PC-9 (cell line): ENCODE measurements around the gene ATP13A2. TPM values are rescaled to one million over a fixed set of nuclear protein-coding genes. Genes with fewer than 3 reads are reported as not detected.

Experiments used
- BruUV-seq: library from RNA; stranded (reverse); fragments of 400-500 nt; replicated peaks from 2 replicates; lab custom pipeline; 2021; lab: Mats Ljungman, UMichigan
- CTCF ChIA-PET: fragments of 300-600 bp; sonication (Branson Sonifier 250); formaldehyde crosslinking; loops from one replicate; lab custom pipeline; 2022; ENCODE audit warnings: antibody characterized with exemption; lab: Charles Lee
- POLR2A ChIA-PET: fragments of 300-600 bp; sonication (Branson Sonifier 250); formaldehyde crosslinking; loops from one replicate; lab custom pipeline; 2022; ENCODE audit warnings: antibody characterized with exemption; ENCODE audit not compliant: unreplicated experiment; lab: Charles Lee
- DNase-seq, 2 experiments: peaks; one replicate each; pipeline versions ENCODE4 v3.0.0 to v3.0.0-alpha.2; 2015 to 2022; ENCODE audit warnings: mixed read lengths in 1 of 2
- H2AFZ ChIP-seq: fragments of 200-600 bp; sonication (generic); 2 replicates; pipeline ENCODE4 v1.8.1; 2017; ENCODE audit warnings: antibody characterized with exemption
- H3F3A ChIP-seq: fragments of 200-600 bp; sonication (generic); 2 replicates; pipeline ENCODE4 v1.8.1; 2017; ENCODE audit warnings: antibody characterized with exemption, mild to moderate bottlenecking, low read depth; ENCODE audit not compliant: insufficient read depth
- H3K27ac ChIP-seq: fragments of 200-600 bp; sonication (generic); 2 replicates; pipeline ENCODE4 v1.6.1; 2016; ENCODE audit warnings: mixed run types
- H3K27me3 ChIP-seq: fragments of 200-600 bp; sonication (generic); 2 replicates; pipeline ENCODE4 v1.6.1; 2016; ENCODE audit warnings: low read depth, mixed run types; ENCODE audit not compliant: insufficient read depth
- H3K36me3 ChIP-seq: fragments of 200-600 bp; sonication (generic); 2 replicates; pipeline ENCODE4 v1.6.1; 2016; ENCODE audit warnings: low read depth, mixed run types
- H3K4me1 ChIP-seq: fragments of 200-600 bp; sonication (generic); replicated peaks from 2 replicates; pipeline ENCODE4 v1.6.1; 2016; ENCODE audit warnings: mixed run types; ENCODE audit not compliant: insufficient read depth
- H3K4me2 ChIP-seq: fragments of 200-600 bp; sonication (generic); 2 replicates; pipeline ENCODE4 v1.6.1; 2017; ENCODE audit warnings: mixed run types
- H3K4me3 ChIP-seq: fragments of 200-600 bp; sonication (generic); 2 replicates; pipeline ENCODE4 v1.6.1; 2016; ENCODE audit warnings: mixed run types
- H3K79me2 ChIP-seq: fragments of 200-600 bp; sonication (generic); 2 replicates; pipeline ENCODE4 v1.6.1; 2017; ENCODE audit warnings: low read depth, mixed run types
- H3K9me2 ChIP-seq: fragments of 200-600 bp; sonication (generic); 2 replicates; pipeline ENCODE4 v1.8.1; 2017; ENCODE audit warnings: mild to moderate bottlenecking; ENCODE audit not compliant: insufficient read depth
- H3K9me3 ChIP-seq: fragments of 200-600 bp; sonication (generic); 2 replicates; pipeline ENCODE4 v1.8.1; 2016; ENCODE audit warnings: low read depth; ENCODE audit not compliant: insufficient read depth
- H4K20me1 ChIP-seq: fragments of 200-600 bp; sonication (generic); 2 replicates; pipeline ENCODE4 v1.8.1; 2017; ENCODE audit not compliant: insufficient read depth
- EZH2 ChIP-seq: fragments of 200-600 bp; sonication (generic); IDR thresholded peaks from 2 replicates; pipeline ENCODE4 v1.8.0; 2017; ENCODE audit warnings: antibody characterized with exemption, low read depth
- intact Hi-C: fragments of 100-400 bp; cut with micrococcal nuclease; formaldehyde crosslinking; loops from one replicate; pipeline ENCODE4 v1.10.0; 2022; ENCODE audit not compliant: unreplicated experiment
- total RNA-seq: library from RNA; stranded (reverse); gene quantifications from 2 replicates; pipeline ENCODE4 v1.2.3, GENCODE V29; 2021
- TF ChIP-seq, protein P1 (sequence below): fragments of 200-600 bp; sonication (generic); conservative IDR thresholded peaks from 2 replicates; pipeline ENCODE4 v1.6.1; 2017; ENCODE audit warnings: mixed run types, antibody characterized with exemption, mild to moderate bottlenecking, moderate library complexity

The ATP13A2 gene
- total RNA-seq, 1 experiment from 2014 or later = 39.9 TPM

DNA sequence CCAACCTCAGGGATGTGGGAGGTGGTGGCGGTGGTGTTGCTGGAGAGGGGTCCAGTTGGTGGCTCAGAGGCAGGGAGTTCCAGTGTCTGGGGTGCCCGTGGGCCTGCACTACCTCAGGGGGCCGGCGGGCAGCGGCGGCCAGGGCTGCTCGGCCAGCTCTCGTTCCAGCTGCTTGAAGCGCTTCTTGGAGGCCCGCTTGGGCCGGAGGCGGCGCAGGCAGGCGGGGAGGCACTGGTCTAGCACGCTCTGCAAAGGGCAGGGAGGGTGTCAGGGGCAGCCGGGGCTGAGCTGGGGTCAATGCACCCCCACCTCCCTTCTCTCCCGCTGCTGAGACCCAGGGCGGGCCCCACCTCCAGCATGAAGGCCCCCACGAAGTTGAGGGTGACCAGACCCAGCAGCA is 25.6 kb downstream of the ATP13A2 start:
- CTCF ChIA-PET = interaction anchor here (0.5 kb wide), 1 partner anchor 29 kb away, joined by 3 read pairs; no protein-coding TSS in a partner anchor
- intact Hi-C loops = no loop called here
- no peak overlapping the region for H2AFZ ChIP-seq
- POLR2A ChIA-PET = interaction anchor here (0.6 kb wide), 1 partner anchor 16 kb away, joined by 9 read pairs; no protein-coding TSS in a partner anchor
- TF ChIP-seq, protein P1, sequence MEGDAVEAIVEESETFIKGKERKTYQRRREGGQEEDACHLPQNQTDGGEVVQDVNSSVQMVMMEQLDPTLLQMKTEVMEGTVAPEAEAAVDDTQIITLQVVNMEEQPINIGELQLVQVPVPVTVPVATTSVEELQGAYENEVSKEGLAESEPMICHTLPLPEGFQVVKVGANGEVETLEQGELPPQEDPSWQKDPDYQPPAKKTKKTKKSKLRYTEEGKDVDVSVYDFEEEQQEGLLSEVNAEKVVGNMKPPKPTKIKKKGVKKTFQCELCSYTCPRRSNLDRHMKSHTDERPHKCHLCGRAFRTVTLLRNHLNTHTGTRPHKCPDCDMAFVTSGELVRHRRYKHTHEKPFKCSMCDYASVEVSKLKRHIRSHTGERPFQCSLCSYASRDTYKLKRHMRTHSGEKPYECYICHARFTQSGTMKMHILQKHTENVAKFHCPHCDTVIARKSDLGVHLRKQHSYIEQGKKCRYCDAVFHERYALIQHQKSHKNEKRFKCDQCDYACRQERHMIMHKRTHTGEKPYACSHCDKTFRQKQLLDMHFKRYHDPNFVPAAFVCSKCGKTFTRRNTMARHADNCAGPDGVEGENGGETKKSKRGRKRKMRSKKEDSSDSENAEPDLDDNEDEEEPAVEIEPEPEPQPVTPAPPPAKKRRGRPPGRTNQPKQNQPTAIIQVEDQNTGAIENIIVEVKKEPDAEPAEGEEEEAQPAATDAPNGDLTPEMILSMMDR = no peak
- peaks cover 10% of the 10 kb centered on the region; the same call in 1 of the 2 replicates for H3F3A ChIP-seq
- no peaks in the 10 kb centered on the region for H3K9me3 ChIP-seq
- no TSS peak for BruUV-seq
- H3K36me3 ChIP-seq = no peaks in the 10 kb centered on the region
- H3K4me2 ChIP-seq = no peak overlapping the region
- H3K4me3 ChIP-seq = no peak overlapping the region
- H3K27me3 ChIP-seq = no peaks in the 10 kb centered on the region
- H3K4me1 ChIP-seq = peaks cover 11% of the 10 kb centered on the region
- H3K79me2 ChIP-seq = no peaks in the 10 kb centered on the region
- H3K27ac ChIP-seq = no peak overlapping the region
- no peaks in the 10 kb centered on the region for H4K20me1 ChIP-seq
- no peaks in the 10 kb centered on the region for H3K9me2 ChIP-seq
- no peak for DNase-seq

DNA sequence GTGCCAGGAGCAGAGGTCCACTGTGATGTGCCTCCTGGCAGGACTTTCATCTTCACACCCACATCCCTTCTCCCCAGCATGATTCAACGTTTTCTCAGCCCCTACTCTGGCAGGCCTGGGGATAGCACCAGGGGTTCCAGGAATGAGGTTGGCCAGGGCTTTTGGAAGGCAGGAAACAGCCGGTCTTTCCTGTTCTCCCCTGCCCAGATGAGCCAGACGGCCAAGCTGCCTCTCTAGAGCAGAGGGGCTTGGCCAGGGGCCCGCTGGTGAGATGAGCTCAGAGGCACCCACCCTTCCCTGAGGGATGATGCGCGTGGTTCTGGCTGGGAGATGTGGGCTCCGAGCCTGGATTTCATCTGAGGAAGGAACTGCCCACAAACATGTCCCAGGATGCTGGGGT is 27.0 kb downstream of the ATP13A2 start:
- Histone ChIP-seq H4K20me1 (no peaks in the 10 kb centered on the region), H3K9me2 (no peaks in the 10 kb centered on the region), H3F3A (peaks cover 10% of the 10 kb centered on the region; the same call in 1 of the 2 replicates), H3K4me1 (peaks cover 11% of the 10 kb centered on the region), H3K36me3 (no peaks in the 10 kb centered on the region), H3K4me3 (no peak overlapping the region), H3K27me3 (no peaks in the 10 kb centered on the region), H3K79me2 (no peaks in the 10 kb centered on the region), H3K9me3 (no peaks in the 10 kb centered on the region), H2AFZ (no peak overlapping the region), H3K4me2 (no peak overlapping the region), H3K27ac (peak overlapping the region; percentile 43; the same call in 1 of the 2 replicates)
- TF ChIP-seq, protein P1 = no peak
- no peak for TF ChIP-seq EZH2
- BruUV-seq = no TSS peak
- peak; percentile 70 to 81 for DNase-seq
- CTCF ChIA-PET = interaction anchor here (0.5 to 0.7 kb wide), 3 partner anchors 24 to 874 kb away, joined by 3 to 13 read pairs (median 12); no protein-coding TSS in a partner anchor
- intact Hi-C loops = no loop called here
- POLR2A ChIA-PET = interaction anchor here (1.1 kb wide), 1 partner anchor 19 kb away, joined by 7 read pairs; no protein-coding TSS in a partner anchor

DNA sequence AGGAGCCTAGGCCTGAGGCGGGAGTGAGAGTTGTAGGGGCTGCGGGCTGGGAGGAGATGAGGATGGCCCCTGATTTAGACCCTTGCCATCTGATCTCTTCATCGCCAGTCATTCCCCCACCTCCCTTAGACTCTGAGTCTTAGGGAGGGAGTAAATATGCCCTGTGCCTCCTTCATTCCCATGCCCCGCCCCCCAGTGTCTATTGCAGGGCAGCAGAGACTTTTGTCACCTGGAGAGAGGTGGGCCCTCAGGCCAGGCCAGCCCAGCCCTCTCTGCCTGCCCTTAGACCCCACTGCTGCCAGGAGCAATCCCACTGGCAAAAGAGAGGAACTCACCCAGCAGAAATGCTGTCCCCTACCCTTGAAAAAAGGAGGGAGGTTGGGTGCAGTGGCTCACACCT is 28.1 kb downstream of the ATP13A2 start:
- Histone ChIP-seq H3F3A (peaks cover 10% of the 10 kb centered on the region; the same call in 1 of the 2 replicates), H3K4me1 (peaks cover 11% of the 10 kb centered on the region), H3K9me3 (no peaks in the 10 kb centered on the region), H3K79me2 (no peaks in the 10 kb centered on the region), H4K20me1 (no peaks in the 10 kb centered on the region), H3K9me2 (no peaks in the 10 kb centered on the region), H3K4me3 (no peak overlapping the region), H3K27me3 (no peaks in the 10 kb centered on the region), H3K36me3 (no peaks in the 10 kb centered on the region), H2AFZ (no peak overlapping the region), H3K27ac (no peak overlapping the region), H3K4me2 (no peak overlapping the region)
- DNase-seq = no peak
- BruUV-seq = no TSS peak
- TF ChIP-seq, protein P1 = no peak
- TF ChIP-seq EZH2 = no peak
- intact Hi-C loops = no loop called here
- ChIA-PET CTCF (no interaction called here), POLR2A (no interaction called here)
